SK-N-SH (cell line): ENCODE results near the gene RPL3. TPM values are rescaled to one million over a fixed set of nuclear protein-coding genes. Genes with fewer than 3 reads are reported as not detected.

Experiments
- CTCF ChIA-PET: fragments of 300-600, 350-600 bp; formaldehyde crosslinking; extraction: SDS; loops from one replicate; lab custom pipeline; 2021; lab: Yijun Ruan, JAX
- POLR2A ChIA-PET: fragments of 350-600 bp; sonication (Branson Sonifier 250); formaldehyde crosslinking; extraction: SDS; loops from one replicate; lab custom pipeline; 2020; ENCODE audit warnings: antibody characterized with exemption, inconsistent platforms; lab: Yijun Ruan, JAX
- DNase-seq: peaks from one replicate; pipeline ENCODE4 v3.0.0; 2012
- H2AFZ ChIP-seq: fragments of 200-600 bp; sonication (generic); 2 replicates; pipeline ENCODE4 v1.8.1; 2016; ENCODE audit warnings: antibody characterized with exemption, mild to moderate bottlenecking, low read depth
- H3F3A ChIP-seq: fragments of 200-600 bp; sonication (generic); replicated peaks from 2 replicates; pipeline ENCODE3; 2016; ENCODE audit warnings: antibody characterized with exemption, mild to moderate bottlenecking; ENCODE audit not compliant: insufficient read depth
- H3K27ac ChIP-seq, 2 experiments: fragments of 200-500 bp in 1 of 2; fragments of 200-600 bp in 1 of 2; sonication (Bioruptor generic) in 1 of 2; sonication (generic), shearing (Covaris generic) in 1 of 2; 2 replicates each; pipeline versions ENCODE4 v1.5.1 to v1.6.1; 2014 to 2016; ENCODE audit warnings: low read depth in 2 of 2, inconsistent platforms in 1 of 2, low read length in 1 of 2, mild to moderate bottlenecking in 1 of 2, mixed read lengths in 1 of 2
- H3K27me3 ChIP-seq: fragments of 200-600 bp; sonication (generic), shearing (Covaris generic); 2 replicates; pipeline ENCODE4 v1.6.1; 2016; ENCODE audit warnings: mixed run types; ENCODE audit not compliant: insufficient read depth
- H3K36me3 ChIP-seq, 2 experiments: fragments of 200-500 bp in 1 of 2; fragments of 200-600 bp in 1 of 2; sonication (Bioruptor generic) in 1 of 2; sonication (generic) in 1 of 2; replicated peaks in 1 of 2; 2 replicates each; pipeline versions ENCODE3 to v1.5.1; 2014 to 2016; ENCODE audit warnings: low read length in 1 of 2, mild to moderate bottlenecking in 1 of 2; ENCODE audit not compliant: insufficient read depth in 2 of 2, control insufficient read depth in 1 of 2
- H3K4me1 ChIP-seq, 2 experiments: fragments of 200-500 bp in 1 of 2; fragments of 200-600 bp in 1 of 2; sonication (Bioruptor generic) in 1 of 2; sonication (generic), shearing (Covaris generic) in 1 of 2; 2 replicates each; pipeline versions ENCODE4 v1.5.1 to v1.6.1; 2014 to 2016; ENCODE audit warnings: low read depth in 1 of 2, low read length in 1 of 2, mixed run types in 1 of 2; ENCODE audit not compliant: insufficient read depth in 2 of 2, control insufficient read depth in 1 of 2
- H3K4me2 ChIP-seq: fragments of 200-600 bp; sonication (generic), shearing (Covaris generic); 2 replicates; pipeline ENCODE4 v1.6.1; 2017; ENCODE audit warnings: mixed run types
- H3K4me3 ChIP-seq, 2 experiments: fragments of 200-500 bp in 1 of 2; fragments of 200-600 bp in 1 of 2; sonication (Bioruptor generic) in 1 of 2; sonication (generic), shearing (Covaris generic) in 1 of 2; 2 replicates each; pipeline versions ENCODE4 v1.5.1 to v1.8.1; 2014 to 2016; ENCODE audit warnings: low read depth in 2 of 2, inconsistent platforms in 1 of 2, low read length in 1 of 2, mild to moderate bottlenecking in 1 of 2, mixed read lengths in 1 of 2, moderate library complexity in 1 of 2
- H3K79me2 ChIP-seq: fragments of 200-600 bp; sonication (generic); 2 replicates; pipeline ENCODE4 v1.8.1; 2017; ENCODE audit warnings: mild to moderate bottlenecking; ENCODE audit not compliant: insufficient read depth
- H3K9ac ChIP-seq: fragments of 200-600 bp; sonication (generic); 2 replicates; pipeline ENCODE4 v1.6.1; 2017; ENCODE audit warnings: mixed run types
- H3K9me2 ChIP-seq: fragments of 200-600 bp; sonication (generic); 2 replicates; pipeline ENCODE4 v1.6.1; 2017; ENCODE audit warnings: mixed run types
- H3K9me3 ChIP-seq: fragments of 200-600 bp; sonication (generic); 2 replicates; pipeline ENCODE4 v1.6.1; 2017; ENCODE audit warnings: mixed run types, mild to moderate bottlenecking, moderate library complexity
- H4K20me1 ChIP-seq: fragments of 200-600 bp; sonication (generic); 2 replicates; pipeline ENCODE4 v1.6.1; 2017; ENCODE audit warnings: mild to moderate bottlenecking, mixed run types; ENCODE audit not compliant: insufficient read depth
- CHD2 ChIP-seq: fragments of 150-350 bp; IDR thresholded peaks from 2 replicates; pipeline ENCODE4 v1.6.1; 2018; ENCODE audit warnings: low read length; ENCODE audit not compliant: partially characterized antibody
- FOXJ3 ChIP-seq: sonication (generic); formaldehyde crosslinking; IDR thresholded peaks from 2 replicates; pipeline ENCODE4 v1.5.1; 2020; ENCODE audit warnings: mild to moderate bottlenecking, missing genetic modification reagents
- GABPA ChIP-seq: IDR thresholded peaks from 2 replicates; pipeline ENCODE4 v1.4.0; 2012; ENCODE audit warnings: low read depth, mild to moderate bottlenecking
- GATA2 ChIP-seq: sonication (generic); formaldehyde crosslinking; IDR thresholded peaks from 2 replicates; pipeline ENCODE4 v1.5.0; 2020; ENCODE audit warnings: mild to moderate bottlenecking, missing genetic modification reagents
- MEF2A ChIP-seq: IDR thresholded peaks from 2 replicates; pipeline ENCODE4 v1.4.0; 2012; ENCODE audit warnings: low read depth, borderline replicate concordance
- RAD21 ChIP-seq: IDR thresholded peaks from 2 replicates; pipeline ENCODE4 v1.6.1; 2012; ENCODE audit warnings: mild to moderate bottlenecking, low read length
- SIN3A ChIP-seq: IDR thresholded peaks from 2 replicates; pipeline ENCODE4 v1.6.1; 2012; ENCODE audit warnings: low read depth, mild to moderate bottlenecking, low read length, moderate library complexity, borderline replicate concordance
- TAF1 ChIP-seq: IDR thresholded peaks from 2 replicates; pipeline ENCODE4 v1.6.1; 2012; ENCODE audit warnings: low read depth, mild to moderate bottlenecking, low read length, moderate library complexity, borderline replicate concordance
- YY1 ChIP-seq: IDR thresholded peaks from 2 replicates; pipeline ENCODE4 v1.4.0; 2012; ENCODE audit warnings: low read depth, mild to moderate bottlenecking
- WGBS: methylation state at CpG from one replicate; pipeline ENCODE4 v1.1.6; 2017; ENCODE audit warnings: low lambda C conversion rate; 5-methylcytosine and 5-hydroxymethylcytosine counted together
- polyA plus RNA-seq, 3 experiments: library from polyadenylated mRNA; depleted of rRNA; stranded (reverse); fragments of >200 nt; gene quantifications; 2 replicates each; pipeline ENCODE4 v1.2.3, GENCODE V29; 2012
- TF ChIP-seq, protein P1 (sequence below): IDR thresholded peaks from 2 replicates; pipeline ENCODE4; 2012
- TF ChIP-seq, protein P2 (sequence below): IDR thresholded peaks from 2 replicates; pipeline ENCODE4 v1.4.0; 2012; ENCODE audit warnings: low read depth, borderline replicate concordance
- TF ChIP-seq, protein P3 (sequence below): fragments of 200-600 bp; sonication (generic); IDR thresholded peaks from 2 replicates; pipeline ENCODE4 v1.6.1; 2017; ENCODE audit warnings: antibody characterized with exemption, mild to moderate bottlenecking, moderate library complexity
- TF ChIP-seq, protein P4 (sequence below): fragments of 150-350 bp; IDR thresholded peaks from 2 replicates; pipeline ENCODE4 v1.6.1; 2016; ENCODE audit warnings: mild to moderate bottlenecking, low read depth, low read length

RPL3 gene
- polyA plus RNA-seq, 1 of the 3 experiments (the other 2 are of a cell fraction): 4,976 TPM

DNA sequence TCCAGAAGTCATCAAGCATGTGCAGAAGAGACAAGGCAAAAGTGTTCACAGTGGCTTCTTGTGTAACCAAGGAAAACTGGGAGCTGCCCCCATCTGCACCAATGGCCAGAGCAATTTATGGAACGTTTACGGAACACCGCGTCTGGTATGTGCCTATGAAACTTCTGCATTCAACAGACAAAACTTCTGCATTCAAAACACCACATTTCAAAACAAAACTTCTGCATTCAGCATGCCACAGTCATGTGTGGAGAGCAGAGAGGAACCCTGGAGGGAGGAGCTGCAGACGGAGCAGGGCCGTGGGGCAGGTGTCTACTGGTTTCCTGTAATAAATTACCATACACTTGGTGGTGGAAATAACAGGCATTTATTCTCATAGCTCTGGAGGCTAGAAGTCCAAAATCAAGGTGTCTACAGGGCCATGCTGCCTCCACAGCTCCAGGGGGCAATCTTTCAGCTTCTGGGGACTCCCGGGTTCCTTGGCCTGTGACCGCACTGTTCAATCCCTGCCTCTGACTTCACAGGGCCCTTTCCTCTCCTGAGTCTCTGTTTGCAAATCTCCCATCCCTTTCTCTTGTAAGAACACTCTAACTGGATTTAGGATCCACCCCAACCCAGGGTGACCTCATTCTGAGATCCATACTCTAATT, 32.2 kb downstream of the RPL3 start (continued):
- TF ChIP-seq TAF1: no peak

DNA sequence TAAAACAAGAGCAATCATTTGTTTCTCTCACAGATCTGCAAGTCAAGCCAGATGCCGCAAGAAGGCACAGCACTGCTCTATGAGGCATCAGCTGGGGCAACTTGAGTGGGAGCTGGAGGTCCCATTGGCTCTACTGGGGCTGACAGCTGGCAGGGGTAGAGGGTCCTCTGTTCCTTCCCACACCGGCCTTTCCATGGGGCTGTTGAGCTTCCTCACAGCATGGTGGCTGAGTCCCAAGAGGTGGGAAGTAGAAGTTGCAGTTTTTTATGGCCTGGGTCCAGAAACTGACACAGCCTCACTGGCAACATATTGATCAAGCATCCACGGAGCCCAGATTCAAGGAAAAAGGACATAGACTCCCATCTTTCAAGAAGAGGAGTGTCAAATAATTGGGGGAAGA, 34.4 kb downstream of the RPL3 start:
- H3K9me2 ChIP-seq: no peaks in the 10 kb centered on the region
- CTCF ChIA-PET: no interaction called here
- no peaks in the 10 kb centered on the region for H3K9me3 ChIP-seq
- WGBS: 81% methylated on average over 3 of the region's 3 CpGs
- H3K79me2 ChIP-seq: no peaks in the 10 kb centered on the region
- no peak overlapping the region for H2AFZ ChIP-seq
- no peaks in the 10 kb centered on the region for H3K36me3 ChIP-seq
- peaks cover 0 to 7% of the 10 kb centered on the region in 2 experiments; a peak in 1 of 4 replicates for H3K4me1 ChIP-seq
- DNase-seq: no peak
- no peaks in the 10 kb centered on the region for H3F3A ChIP-seq
- no peak overlapping the region for H3K4me2 ChIP-seq
- no peak overlapping the region for H3K9ac ChIP-seq
- no peaks in the 10 kb centered on the region for H4K20me1 ChIP-seq
- POLR2A ChIA-PET: no interaction called here
- H3K27ac ChIP-seq: no peak overlapping the region
- no peak overlapping the region for H3K4me3 ChIP-seq
- no peaks in the 10 kb centered on the region for H3K27me3 ChIP-seq
- no peak for TF ChIP-seq YY1
- TF ChIP-seq, protein P1, sequence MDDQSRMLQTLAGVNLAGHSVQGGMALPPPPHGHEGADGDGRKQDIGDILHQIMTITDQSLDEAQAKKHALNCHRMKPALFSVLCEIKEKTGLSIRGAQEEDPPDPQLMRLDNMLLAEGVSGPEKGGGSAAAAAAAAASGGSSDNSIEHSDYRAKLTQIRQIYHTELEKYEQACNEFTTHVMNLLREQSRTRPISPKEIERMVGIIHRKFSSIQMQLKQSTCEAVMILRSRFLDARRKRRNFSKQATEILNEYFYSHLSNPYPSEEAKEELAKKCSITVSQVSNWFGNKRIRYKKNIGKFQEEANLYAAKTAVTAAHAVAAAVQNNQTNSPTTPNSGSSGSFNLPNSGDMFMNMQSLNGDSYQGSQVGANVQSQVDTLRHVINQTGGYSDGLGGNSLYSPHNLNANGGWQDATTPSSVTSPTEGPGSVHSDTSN: no peak
- TF ChIP-seq, protein P2, sequence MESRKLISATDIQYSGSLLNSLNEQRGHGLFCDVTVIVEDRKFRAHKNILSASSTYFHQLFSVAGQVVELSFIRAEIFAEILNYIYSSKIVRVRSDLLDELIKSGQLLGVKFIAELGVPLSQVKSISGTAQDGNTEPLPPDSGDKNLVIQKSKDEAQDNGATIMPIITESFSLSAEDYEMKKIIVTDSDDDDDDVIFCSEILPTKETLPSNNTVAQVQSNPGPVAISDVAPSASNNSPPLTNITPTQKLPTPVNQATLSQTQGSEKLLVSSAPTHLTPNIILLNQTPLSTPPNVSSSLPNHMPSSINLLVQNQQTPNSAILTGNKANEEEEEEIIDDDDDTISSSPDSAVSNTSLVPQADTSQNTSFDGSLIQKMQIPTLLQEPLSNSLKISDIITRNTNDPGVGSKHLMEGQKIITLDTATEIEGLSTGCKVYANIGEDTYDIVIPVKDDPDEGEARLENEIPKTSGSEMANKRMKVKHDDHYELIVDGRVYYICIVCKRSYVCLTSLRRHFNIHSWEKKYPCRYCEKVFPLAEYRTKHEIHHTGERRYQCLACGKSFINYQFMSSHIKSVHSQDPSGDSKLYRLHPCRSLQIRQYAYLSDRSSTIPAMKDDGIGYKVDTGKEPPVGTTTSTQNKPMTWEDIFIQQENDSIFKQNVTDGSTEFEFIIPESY: no peak
- no peak for TF ChIP-seq GATA2 (CRISPR knock-in tag)
- TF ChIP-seq RAD21: no peak
- TF ChIP-seq, protein P3, sequence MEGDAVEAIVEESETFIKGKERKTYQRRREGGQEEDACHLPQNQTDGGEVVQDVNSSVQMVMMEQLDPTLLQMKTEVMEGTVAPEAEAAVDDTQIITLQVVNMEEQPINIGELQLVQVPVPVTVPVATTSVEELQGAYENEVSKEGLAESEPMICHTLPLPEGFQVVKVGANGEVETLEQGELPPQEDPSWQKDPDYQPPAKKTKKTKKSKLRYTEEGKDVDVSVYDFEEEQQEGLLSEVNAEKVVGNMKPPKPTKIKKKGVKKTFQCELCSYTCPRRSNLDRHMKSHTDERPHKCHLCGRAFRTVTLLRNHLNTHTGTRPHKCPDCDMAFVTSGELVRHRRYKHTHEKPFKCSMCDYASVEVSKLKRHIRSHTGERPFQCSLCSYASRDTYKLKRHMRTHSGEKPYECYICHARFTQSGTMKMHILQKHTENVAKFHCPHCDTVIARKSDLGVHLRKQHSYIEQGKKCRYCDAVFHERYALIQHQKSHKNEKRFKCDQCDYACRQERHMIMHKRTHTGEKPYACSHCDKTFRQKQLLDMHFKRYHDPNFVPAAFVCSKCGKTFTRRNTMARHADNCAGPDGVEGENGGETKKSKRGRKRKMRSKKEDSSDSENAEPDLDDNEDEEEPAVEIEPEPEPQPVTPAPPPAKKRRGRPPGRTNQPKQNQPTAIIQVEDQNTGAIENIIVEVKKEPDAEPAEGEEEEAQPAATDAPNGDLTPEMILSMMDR: no peak
- TF ChIP-seq FOXJ3 (CRISPR knock-in tag): no peak
- TF ChIP-seq SIN3A: no peak
- no peak for TF ChIP-seq TAF1
- TF ChIP-seq, protein P4, sequence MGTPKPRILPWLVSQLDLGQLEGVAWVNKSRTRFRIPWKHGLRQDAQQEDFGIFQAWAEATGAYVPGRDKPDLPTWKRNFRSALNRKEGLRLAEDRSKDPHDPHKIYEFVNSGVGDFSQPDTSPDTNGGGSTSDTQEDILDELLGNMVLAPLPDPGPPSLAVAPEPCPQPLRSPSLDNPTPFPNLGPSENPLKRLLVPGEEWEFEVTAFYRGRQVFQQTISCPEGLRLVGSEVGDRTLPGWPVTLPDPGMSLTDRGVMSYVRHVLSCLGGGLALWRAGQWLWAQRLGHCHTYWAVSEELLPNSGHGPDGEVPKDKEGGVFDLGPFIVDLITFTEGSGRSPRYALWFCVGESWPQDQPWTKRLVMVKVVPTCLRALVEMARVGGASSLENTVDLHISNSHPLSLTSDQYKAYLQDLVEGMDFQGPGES: no peak
- TF ChIP-seq CHD2: no peak
- TF ChIP-seq MEF2A: no peak
- no peak for TF ChIP-seq GABPA
- TF ChIP-seq, all 33 proteins: peak for 0
